DMS 273 (cell line): Measurements from ENCODE around the gene MOB3C.

Source experiments
- DNase-seq: peaks from one replicate; lab custom pipeline; 2025; ENCODE audit not compliant: unreplicated experiment; lab: John Stamatoyannopoulos, UW

MOB3C gene

GRCh38 chr1:46607345-46608130 is 9.1 kb downstream of the MOB3C start:
- peak; percentile 82 for DNase-seq

- DNase-seq, result peak; percentile 29
Observed at GRCh38 chr1:46606255-46606965, 10.2 kb downstream of the MOB3C start.

DNA sequence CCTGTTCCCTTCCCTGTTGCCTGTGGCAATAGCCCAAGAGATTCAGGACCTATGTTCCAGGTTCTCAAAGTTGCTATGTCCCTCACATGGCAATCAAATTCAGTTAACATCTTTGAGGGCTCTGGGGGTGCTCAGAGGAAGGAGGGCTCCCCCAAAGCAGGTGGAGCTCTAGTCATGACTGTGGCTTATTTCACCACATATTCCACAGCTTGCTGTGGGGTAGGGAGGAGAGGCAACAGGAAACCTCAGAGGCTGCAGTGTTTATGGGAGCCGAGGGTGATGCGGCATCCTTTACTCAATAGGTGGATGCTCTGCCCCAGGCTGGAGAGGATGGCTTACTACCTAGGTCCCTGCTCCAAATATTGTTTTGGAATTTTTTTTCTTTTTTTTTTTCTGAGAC is 11.4 kb downstream of the MOB3C start:
- no peak for DNase-seq

DNA sequence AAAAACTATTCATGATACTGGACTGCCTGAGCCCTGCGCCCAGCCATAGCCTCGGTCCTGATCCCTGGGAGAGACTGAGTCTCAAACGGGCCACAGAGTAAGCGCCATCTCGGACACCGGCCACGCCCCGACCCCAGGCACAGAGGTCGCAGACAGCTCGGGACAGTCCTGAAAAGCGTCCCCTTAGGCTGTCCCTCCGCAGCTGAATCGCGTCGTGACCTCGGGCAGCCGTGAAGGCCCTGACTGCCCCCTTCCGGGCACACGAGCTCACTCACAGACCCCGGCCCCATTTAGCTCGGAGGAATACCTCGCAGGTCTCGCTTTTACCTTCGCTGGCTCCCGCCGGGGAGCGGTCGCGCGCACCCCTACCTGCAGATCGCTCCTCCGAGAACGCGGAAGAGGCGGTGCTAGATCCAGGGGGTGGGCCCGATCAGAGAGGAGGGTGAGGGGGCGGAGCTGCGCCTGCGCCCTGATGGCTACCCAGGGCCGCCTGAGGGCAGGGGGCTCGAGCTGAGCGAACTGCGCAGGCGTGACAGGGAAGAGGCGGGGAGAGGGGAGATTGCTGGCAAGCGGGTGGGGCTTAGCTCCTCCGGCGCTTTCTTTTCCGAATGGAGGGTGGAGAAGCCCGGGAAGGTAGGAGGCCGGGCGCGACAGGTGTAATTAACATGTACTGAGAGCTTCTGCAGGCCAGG is 12.6 kb downstream of the MOB3C start, which contains the start of gene MKNK1:
MKNK1 (minus strand) TSS at position 411 of the 692 bp plus-strand sequence. CDS start 20,941 bp downstream, outside the sequence.
- DNase-seq, result peak; percentile 98

DNA sequence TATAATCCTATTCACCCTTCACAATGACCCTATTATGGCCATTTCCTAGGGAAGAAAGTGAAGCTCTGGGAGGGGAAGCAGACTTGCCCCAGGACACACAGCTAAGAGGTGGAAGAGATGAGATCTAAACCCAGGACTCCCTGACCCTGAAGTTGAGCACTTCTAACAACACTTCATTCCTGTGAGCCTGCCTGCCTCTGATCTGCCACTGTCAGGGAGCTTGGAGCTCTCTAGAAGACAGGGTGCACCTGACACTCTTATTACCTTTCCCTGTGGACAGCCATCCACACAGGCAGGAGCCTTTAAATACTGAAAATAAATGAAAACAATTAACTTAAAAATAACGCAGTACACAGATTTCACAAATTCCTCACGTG is 13.1 kb downstream of the MOB3C start:
- peak; percentile 36 for DNase-seq

- no peak for DNase-seq
Observed at GRCh38 chr1:46601257-46602007, 15.2 kb downstream of the MOB3C start.

GRCh38 chr1:46599059-46599970 is 17.3 kb downstream of the MOB3C start:
- DNase-seq, result no peak

GRCh38 chr1:46596846-46597245 is 19.8 kb downstream of the MOB3C start:
- no peak for DNase-seq

DNA sequence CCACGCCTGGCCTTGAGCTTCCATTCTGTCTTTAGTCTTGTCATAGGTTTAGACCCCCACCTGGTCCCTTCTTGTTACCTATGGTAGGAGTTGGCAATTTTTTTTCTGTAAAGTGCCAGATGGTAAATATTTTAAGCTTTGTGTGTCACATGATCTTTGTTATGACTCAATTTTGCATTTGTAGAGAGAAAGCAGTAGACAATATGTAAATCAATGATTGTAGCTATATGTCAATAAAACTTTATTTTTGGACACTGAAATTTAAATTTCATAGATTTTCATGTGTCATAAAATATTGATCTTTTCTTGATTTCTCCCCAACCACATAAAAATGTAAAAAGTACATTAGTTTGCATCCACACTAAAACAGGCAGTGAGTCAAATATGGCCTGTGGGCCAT is 20.6 kb downstream of the MOB3C start:
- DNase-seq, result no peak

DNA sequence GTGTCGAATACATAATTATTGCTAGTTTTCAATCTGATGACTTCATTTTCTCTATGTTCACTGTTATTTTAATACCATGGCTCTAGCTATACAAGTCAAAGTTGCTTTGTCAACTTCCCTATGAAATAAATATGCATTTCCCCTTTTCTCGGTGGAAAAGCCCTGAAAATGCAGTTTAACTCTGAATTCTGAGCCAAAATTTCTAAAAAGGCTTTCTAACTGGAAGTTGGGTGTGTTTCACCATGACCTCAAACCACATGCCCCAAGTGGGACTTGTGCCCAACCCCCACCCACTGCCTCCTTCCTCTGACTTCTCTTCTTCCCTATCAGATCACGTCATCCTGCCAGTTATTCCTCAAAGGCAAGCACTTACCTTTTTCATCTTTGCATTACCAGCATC is 21.5 kb downstream of the MOB3C start:
- no peak for DNase-seq

DNA sequence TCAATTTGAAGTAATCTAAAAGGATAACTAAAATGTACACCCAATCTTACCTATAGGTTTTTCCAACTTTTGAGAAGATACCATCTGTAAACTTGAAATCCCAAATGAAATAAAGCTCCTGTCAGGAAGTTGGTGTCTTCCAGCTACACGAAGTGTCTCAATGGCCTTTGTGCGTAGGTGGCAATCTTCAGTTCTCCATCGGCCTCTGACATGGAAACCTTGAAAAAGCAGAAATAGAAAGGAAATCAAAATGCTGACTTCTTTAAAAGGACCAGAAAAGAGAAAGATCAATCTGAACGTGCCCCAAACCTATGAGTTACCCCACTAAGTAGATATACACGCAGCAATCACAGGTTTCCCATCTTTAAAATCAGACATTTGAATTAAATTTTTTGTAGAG is 22.5 kb downstream of the MOB3C start:
- no peak for DNase-seq

DNA sequence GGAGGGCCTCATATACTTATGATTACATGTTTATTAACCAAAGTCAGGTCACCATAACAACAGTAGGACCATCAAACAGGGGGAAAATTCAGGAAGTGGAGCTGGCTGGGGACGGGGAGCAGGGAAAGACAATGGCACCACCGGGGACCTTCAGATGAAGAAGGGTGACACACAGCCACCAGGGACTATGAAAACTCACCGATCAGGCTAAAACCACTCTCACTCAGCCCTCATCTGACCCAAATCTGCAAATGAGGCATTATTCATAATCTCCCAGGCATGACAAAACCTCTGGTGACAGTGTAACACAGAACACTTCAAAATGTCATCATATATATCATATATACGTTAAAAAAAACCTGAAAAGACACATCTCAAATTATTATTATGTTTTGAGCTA is 23.8 kb downstream of the MOB3C start:
- no peak for DNase-seq

GRCh38 chr1:46589529-46589928 is 27.1 kb downstream of the MOB3C start:
- no peak for DNase-seq

DNA sequence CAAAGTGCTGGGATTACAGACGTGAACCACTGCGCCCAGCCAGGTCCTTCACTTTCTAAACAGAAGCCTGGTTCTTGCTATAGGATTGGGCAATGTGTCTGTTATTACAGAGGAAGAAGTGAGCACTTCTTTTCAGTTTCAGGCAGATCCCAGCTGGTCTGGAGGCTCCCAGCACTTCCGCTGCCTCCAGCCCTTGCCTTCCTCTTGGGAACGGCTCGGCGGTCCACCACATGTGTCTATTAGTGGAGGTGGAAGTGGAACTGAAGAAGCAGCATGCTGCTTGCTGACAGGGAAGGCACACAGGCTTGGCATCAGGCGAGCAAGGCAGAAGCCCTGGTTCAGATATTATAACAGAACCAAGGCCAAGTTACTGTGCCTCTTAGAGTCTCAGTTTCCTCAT is 29.5 kb downstream of the MOB3C start:
- no peak for DNase-seq

GRCh38 chr1:46585312-46585938 is 31.2 kb downstream of the MOB3C start:
- DNase-seq, result no peak

GRCh38 chr1:46583494-46583893 is 33.1 kb downstream of the MOB3C start:
- DNase-seq, result no peak

GRCh38 chr1:46582972-46583371 is 33.6 kb downstream of the MOB3C start:
- no peak for DNase-seq

DNA sequence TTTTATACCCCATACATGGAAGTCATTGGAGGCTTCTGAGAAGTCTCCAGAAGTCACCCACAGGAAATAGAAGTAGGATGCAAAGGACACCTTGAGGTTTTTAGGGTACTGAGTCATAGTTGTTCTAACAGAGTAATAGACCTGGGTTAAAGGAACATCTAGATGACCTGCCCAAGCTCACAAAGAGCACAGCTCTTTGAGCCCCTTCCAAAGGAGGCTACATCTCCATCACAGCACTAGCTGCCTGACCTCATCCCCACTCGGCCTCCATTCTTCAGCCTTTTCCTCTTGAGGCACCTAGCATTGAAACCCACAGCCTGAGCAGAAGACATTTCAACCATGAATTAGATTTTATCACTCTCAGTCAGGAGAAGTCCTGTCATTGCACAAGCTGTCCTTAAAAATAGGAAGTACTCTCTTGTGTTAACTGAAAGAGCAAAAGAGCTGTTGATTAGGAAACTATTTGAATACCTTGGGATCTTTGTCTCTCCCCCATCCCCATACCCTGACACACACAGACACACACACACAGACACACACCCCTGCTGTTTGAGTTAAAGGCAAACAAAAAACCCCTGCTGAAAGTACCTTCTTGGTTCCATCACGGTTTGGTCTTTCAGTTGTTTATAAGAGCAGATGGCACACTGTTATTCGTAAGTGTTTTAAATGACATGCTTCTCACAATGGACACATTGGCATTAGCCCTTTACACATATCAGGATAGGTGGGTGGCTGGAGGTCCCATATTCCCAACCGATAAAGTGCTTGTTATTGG is 34.7 kb downstream of the MOB3C start:
- no peak for DNase-seq
